Measurements from ENCODE around the gene GNA12. TPM values are rescaled to one million over a fixed set of nuclear protein-coding genes. Genes with fewer than 3 reads are reported as not detected.

GNA12 gene
- total and polyA plus RNA-seq, 2 experiments from 2014 or later, result 11.2 to 13.8 TPM

- peak; percentile 89 for DNase-seq
- no peak for TF ChIP-seq EZH2phosphoT487 (IDR thresholded peaks at IDR 0.05; ENCODE audit: insufficient read depth, low read depth)
- TF ChIP-seq EZH2 (IDR thresholded peaks at IDR 0.05; ENCODE audit: insufficient read depth, poor library complexity, severe bottlenecking), result no peak
Measured at GRCh38 chr7:2876031-2876731, 32.1 kb upstream of the GNA12 start.

GRCh38 chr7:2873686-2874551, 29.8 kb upstream of the GNA12 start:
- Histone ChIP-seq H3K4me1 (ENCODE audit: insufficient read depth) (no peaks in the 10 kb centered on the region), H3K4me3 (no peak overlapping the region), H3F3A (ENCODE audit: insufficient read depth) (peaks cover 14% of the 10 kb centered on the region), H3K9me2 (ENCODE audit: insufficient read depth) (no peaks in the 10 kb centered on the region), H3K9ac (peak overlapping the region; percentile 77), H3K27ac (peak overlapping the region; percentile 86), H3K79me2 (ENCODE audit: insufficient read depth) (no peaks in the 10 kb centered on the region), H2AFZ (no peak overlapping the region), H3K4me2 (ENCODE audit: unreplicated experiment) (no peak overlapping the region), H3K9me3 (ENCODE audit: low read depth) (no peaks in the 10 kb centered on the region), H3K36me3 (ENCODE audit: low read depth) (no peaks in the 10 kb centered on the region), H3K27me3 (replicated peaks; ENCODE audit: insufficient read depth) (no peaks in the 10 kb centered on the region), H4K20me1 (ENCODE audit: insufficient read depth) (no peaks in the 10 kb centered on the region)
- 13 to 14% methylated on average over 7 of the region's 7 CpGs for WGBS, 2 experiments (ENCODE audit: low coverage in 1 of 2, low lambda C conversion rate in 2 of 2, missing lambda C conversion rate in 2 of 2)
- peak; percentile 92 for DNase-seq
- TF ChIP-seq EZH2phosphoT487 (IDR thresholded peaks at IDR 0.05; ENCODE audit: insufficient read depth, low read depth) (no peak), EZH2 (IDR thresholded peaks at IDR 0.05; ENCODE audit: insufficient read depth, poor library complexity, severe bottlenecking) (no peak)
- in situ Hi-C loops (cut with MboI), result loop anchor here (10.0 to 25.0 kb wide), 2 partner anchors 281 to 1738 kb away; no protein-coding TSS in a partner anchor

More at GRCh38 chr7:2876031-2876731, 32.1 kb upstream of the GNA12 start:
- Histone ChIP-seq H3K4me2 (ENCODE audit: unreplicated experiment) (no peak overlapping the region), H3K9me2 (ENCODE audit: insufficient read depth) (no peaks in the 10 kb centered on the region), H2AFZ (no peak overlapping the region), H3K27ac (no peak overlapping the region), H3K4me1 (ENCODE audit: insufficient read depth) (no peaks in the 10 kb centered on the region), H3K36me3 (ENCODE audit: low read depth) (no peaks in the 10 kb centered on the region), H3K4me3 (no peak overlapping the region), H4K20me1 (ENCODE audit: insufficient read depth) (no peaks in the 10 kb centered on the region), H3F3A (ENCODE audit: insufficient read depth) (peaks cover 14% of the 10 kb centered on the region), H3K9me3 (ENCODE audit: low read depth) (no peaks in the 10 kb centered on the region), H3K9ac (no peak overlapping the region), H3K27me3 (replicated peaks; ENCODE audit: insufficient read depth) (no peaks in the 10 kb centered on the region), H3K79me2 (ENCODE audit: insufficient read depth) (no peaks in the 10 kb centered on the region)
- in situ Hi-C loops (cut with MboI), result loop anchor here (10.0 to 25.0 kb wide), 2 partner anchors 279 to 1011 kb away; no protein-coding TSS in a partner anchor
- WGBS, 2 experiments (ENCODE audit: low coverage in 1 of 2, low lambda C conversion rate in 2 of 2, missing lambda C conversion rate in 2 of 2), result 47 to 49% methylated on average over 24 of the region's 24 CpGs

DNA sequence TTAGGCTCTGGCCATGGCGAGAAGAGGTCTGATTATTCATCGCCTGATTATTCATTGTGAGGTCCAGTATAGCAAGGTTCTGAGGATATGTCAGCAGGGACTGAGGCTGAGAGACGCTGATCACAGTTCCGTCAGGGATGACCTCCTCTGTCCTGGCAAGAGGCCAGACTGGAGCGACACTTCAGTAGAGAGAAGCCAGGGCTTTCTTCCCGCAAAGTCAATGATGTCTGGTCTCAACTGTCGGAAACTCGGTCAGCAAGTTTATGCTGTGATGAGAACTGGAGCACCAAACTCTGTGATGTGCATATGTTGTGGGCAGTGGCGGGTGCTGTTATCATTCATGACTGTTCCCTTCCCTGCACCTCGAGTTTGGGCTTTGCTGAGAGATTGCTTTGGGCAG, 29.0 kb upstream of the GNA12 start:
- H3K4me2 ChIP-seq (ENCODE audit: unreplicated experiment), result no peak overlapping the region
- no peak overlapping the region for H3K4me3 ChIP-seq
- no peaks in the 10 kb centered on the region for H3K36me3 ChIP-seq (ENCODE audit: low read depth)
- H3K27ac ChIP-seq, result no peak overlapping the region
- no peaks in the 10 kb centered on the region for H3K4me1 ChIP-seq (ENCODE audit: insufficient read depth)
- H3K27me3 ChIP-seq (replicated peaks; ENCODE audit: insufficient read depth), result no peaks in the 10 kb centered on the region
- H3K9ac ChIP-seq, result no peak overlapping the region
- TF ChIP-seq EZH2 (IDR thresholded peaks at IDR 0.05; ENCODE audit: insufficient read depth, poor library complexity, severe bottlenecking) (no peak), EZH2phosphoT487 (IDR thresholded peaks at IDR 0.05; ENCODE audit: insufficient read depth, low read depth) (no peak)
- no peaks in the 10 kb centered on the region for H3K9me3 ChIP-seq (ENCODE audit: low read depth)
- no peak overlapping the region for H2AFZ ChIP-seq
- no peaks in the 10 kb centered on the region for H4K20me1 ChIP-seq (ENCODE audit: insufficient read depth)
- H3K9me2 ChIP-seq (ENCODE audit: insufficient read depth), result no peaks in the 10 kb centered on the region
- H3F3A ChIP-seq (ENCODE audit: insufficient read depth), result peaks cover 14% of the 10 kb centered on the region
- DNase-seq, result no peak
- no peaks in the 10 kb centered on the region for H3K79me2 ChIP-seq (ENCODE audit: insufficient read depth)
- 56 to 60% methylated on average over 10 of the region's 10 CpGs for WGBS, 2 experiments (ENCODE audit: low coverage in 1 of 2, low lambda C conversion rate in 2 of 2, missing lambda C conversion rate in 2 of 2)
- in situ Hi-C loops (cut with MboI), result loop anchor here (10.0 to 25.0 kb wide), 2 partner anchors 282 to 1739 kb away; no protein-coding TSS in a partner anchor

GRCh38 chr7:2872296-2872874, 28.3 kb upstream of the GNA12 start:
- H3K27ac ChIP-seq, result no peak overlapping the region
- 74 to 79% methylated on average over 10 of the region's 10 CpGs for WGBS, 2 experiments (ENCODE audit: low coverage in 1 of 2, low lambda C conversion rate in 2 of 2, missing lambda C conversion rate in 2 of 2)
- H3K36me3 ChIP-seq (ENCODE audit: low read depth), result no peaks in the 10 kb centered on the region
- peaks cover 14% of the 10 kb centered on the region for H3F3A ChIP-seq (ENCODE audit: insufficient read depth)
- no peak for DNase-seq
- no peaks in the 10 kb centered on the region for H3K9me3 ChIP-seq (ENCODE audit: low read depth)
- TF ChIP-seq EZH2phosphoT487 (IDR thresholded peaks at IDR 0.05; ENCODE audit: insufficient read depth, low read depth) (no peak), EZH2 (IDR thresholded peaks at IDR 0.05; ENCODE audit: insufficient read depth, poor library complexity, severe bottlenecking) (no peak)
- in situ Hi-C loops (cut with MboI), result loop anchor here (10.0 to 25.0 kb wide), 2 partner anchors 282 to 1740 kb away; no protein-coding TSS in a partner anchor
- no peaks in the 10 kb centered on the region for H3K27me3 ChIP-seq (replicated peaks; ENCODE audit: insufficient read depth)
- no peaks in the 10 kb centered on the region for H3K9me2 ChIP-seq (ENCODE audit: insufficient read depth)
- H3K9ac ChIP-seq, result no peak overlapping the region
- no peaks in the 10 kb centered on the region for H3K79me2 ChIP-seq (ENCODE audit: insufficient read depth)
- no peaks in the 10 kb centered on the region for H4K20me1 ChIP-seq (ENCODE audit: insufficient read depth)
- no peak overlapping the region for H3K4me2 ChIP-seq (ENCODE audit: unreplicated experiment)
- no peak overlapping the region for H3K4me3 ChIP-seq
- no peak overlapping the region for H2AFZ ChIP-seq
- no peaks in the 10 kb centered on the region for H3K4me1 ChIP-seq (ENCODE audit: insufficient read depth)

All from GM23248 (cell line).